ENCODE data around the gene ADGRA1. TPM values are rescaled to one million over a fixed set of nuclear protein-coding genes. Genes with fewer than 3 reads are reported as not detected.

Gene ADGRA1
- not detected in 2 replicates for total RNA-seq

GRCh38 chr10:133087679-133088178 lies at the start of gene ADGRA1:
Gene ADGRA1, plus strand, starts transcription at chr10:133087924. Its CDS starts 986 bp downstream, at chr10:133088910.

GRCh38 chr10:133159950-133160825 lies 72.5 kb downstream of the ADGRA1 start, which contains the start of gene KNDC1:
Gene KNDC1, plus strand, starts transcription at chr10:133160219. Its CDS starts 249 bp downstream, at chr10:133160468.

Other genes starting within 250 kb of the ADGRA1 start
- 1.3 and 1.5 TPM in 2 replicates for gene CFAP46, start 145.4 kb upstream of the ADGRA1 start, total RNA-seq
- under 0.01 and 0.15 TPM in 2 replicates for gene KNDC1, start 72.3 kb downstream of the ADGRA1 start, total RNA-seq
- gene UTF1, start 142.3 kb downstream of the ADGRA1 start, total RNA-seq, result not detected in 2 replicates
- not detected in 2 replicates for gene VENTX, start 149.9 kb downstream of the ADGRA1 start, total RNA-seq
- gene ADAM8, start 188.9 kb downstream of the ADGRA1 start, total RNA-seq, result 0.32 and 1.1 TPM in 2 replicates
- gene TUBGCP2, start 220.9 kb downstream of the ADGRA1 start, total RNA-seq, result 29.0 and 42.6 TPM in 2 replicates
- 27.9 and 29.5 TPM in 2 replicates for gene ZNF511, start 221.0 kb downstream of the ADGRA1 start, total RNA-seq
- not detected in 2 replicates for gene CALY, start 249.0 kb downstream of the ADGRA1 start, total RNA-seq